Activated CD4-positive, alpha-beta T cell treated with anti-CD3 and anti-CD28 coated beads for 1 hour (primary cell): Measurements from ENCODE around the gene CRISPLD2.
"Not testable (repeated sequence)": the region's sequence is repeated elsewhere in the genome, so short reads cannot be mapped to it uniquely, and the experiment has no call there.

Experiments used
- DNase-seq: peaks from one replicate; pipeline ENCODE4 v3.0.0-alpha.2; 2020

Gene CRISPLD2

DNA sequence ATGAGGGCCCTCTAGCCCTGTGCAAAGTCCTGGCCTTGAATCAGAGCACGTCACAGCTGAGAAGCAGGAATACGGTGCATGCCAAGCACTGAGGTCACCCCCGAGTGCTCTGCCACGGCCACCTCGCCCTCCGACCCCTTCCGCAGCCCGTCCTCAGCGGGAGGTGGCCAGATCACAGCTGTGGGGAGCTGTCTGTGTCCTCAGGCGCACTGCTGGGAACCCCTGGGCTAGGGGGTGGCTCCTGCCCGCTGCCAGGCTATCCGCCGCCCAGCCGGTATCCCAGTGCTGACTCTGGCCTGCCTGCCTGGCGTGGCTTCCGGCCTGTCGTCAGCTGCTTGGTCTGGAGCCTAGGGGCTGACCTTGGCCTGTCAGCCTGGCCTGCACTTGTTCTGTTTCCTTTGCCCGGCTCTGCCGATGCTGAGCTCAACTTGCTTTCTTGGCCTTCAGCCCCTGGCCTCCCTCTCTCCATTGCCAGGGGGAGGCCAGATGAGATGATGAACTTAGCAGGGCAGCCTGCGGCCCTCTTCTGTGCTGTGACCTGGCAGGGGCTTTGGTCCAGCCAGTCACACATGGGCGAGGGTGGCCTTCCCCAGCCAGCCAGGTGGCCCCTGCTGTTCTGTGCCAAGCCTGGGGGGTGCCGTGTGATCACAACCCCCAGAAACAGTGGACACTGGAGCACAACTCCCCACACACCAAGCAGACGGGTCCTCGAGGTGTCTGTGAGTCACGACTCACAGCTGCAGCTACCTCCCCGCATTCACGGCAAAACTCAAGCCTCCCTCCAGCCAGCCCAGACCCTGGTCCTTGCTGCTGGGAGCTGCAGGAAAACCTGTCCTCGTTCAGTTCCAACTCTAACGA, 114.2 kb downstream of the CRISPLD2 start:
- DNase-seq, result no peak

DNA sequence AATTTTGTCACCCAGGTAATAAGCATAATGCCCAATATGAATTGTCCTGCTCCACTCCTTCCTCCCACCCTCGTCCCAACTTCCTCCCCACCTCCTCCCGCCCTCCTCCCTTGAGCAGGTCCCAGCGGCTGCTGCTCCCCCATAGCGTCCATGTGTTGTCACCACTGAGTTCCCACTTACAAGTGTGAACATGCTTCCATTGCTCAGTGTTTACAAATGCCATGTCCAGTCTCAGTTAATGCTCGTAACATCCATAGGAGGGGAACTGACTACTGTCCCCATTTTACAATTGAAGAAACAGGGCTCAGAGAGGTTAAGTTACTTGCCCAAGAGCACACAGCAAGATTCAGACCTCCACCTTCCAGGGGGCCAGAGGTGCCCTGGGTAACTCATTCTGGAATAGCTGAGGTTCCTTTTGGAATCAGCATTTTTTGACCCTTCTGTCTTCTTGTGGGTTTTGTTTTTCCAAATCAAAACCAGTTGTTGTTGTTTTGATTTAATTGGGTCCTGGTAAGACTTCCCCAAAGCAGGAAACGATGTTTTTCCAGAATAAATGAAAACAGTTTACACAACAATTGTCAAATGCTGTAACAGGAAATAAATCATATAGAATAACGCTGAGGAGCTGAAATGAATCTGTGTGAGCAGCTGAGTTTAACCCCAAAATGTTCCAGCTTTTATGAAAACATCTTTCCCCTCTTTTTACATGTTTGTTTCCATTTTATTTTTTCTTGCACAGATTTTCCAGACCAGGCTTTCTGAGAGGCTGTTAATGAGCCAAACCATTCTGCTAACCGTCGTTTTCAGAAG, 117.6 kb downstream of the CRISPLD2 start:
- DNase-seq, result no peak

- not testable (repeated sequence) for DNase-seq
Observed at GRCh38 chr16:84938616-84939015, 118.8 kb downstream of the CRISPLD2 start.

DNA sequence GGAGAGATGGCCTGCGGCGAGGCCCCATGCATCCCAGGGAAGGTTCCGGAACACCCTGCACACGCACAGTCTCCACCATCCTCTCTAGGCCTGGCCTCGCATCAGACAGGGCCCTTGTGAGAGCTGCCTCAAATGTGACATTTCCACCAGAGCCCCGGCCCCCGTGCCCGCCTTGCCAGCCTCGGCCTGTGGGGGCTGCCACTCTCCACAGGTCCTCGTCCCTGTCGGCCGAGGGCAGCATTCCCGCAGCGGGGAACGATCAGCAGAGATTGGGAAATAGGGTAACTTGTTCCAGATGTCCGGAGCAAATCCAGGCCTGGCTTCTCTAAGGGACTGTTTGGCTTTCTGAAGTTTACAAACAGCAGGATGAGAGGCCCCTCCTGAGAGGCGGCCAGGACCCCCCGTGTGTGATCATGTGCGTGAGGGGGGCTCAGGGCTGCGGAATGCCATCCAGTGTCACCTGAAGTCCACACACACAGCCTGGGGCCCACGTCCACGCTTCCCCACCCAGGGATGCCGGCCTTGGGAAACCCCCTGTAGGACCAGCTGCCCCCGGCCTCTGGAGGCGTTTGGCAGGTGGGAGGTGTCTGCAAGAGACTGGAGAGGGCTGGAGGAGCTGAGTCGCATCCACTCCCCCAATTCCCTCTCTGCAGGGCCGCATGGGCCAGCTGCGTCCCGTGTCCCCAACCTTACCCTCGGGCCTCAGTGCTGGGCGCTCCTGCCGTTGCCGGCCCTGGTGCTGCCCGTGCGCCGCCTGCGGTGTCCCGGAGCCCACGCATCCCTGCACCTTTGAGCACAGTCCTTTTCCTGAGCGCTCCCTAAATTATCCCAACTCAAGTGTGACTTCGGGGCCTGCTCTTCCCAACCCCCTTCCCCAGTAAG, 121.1 kb downstream of the CRISPLD2 start:
- DNase-seq, result no peak

DNA sequence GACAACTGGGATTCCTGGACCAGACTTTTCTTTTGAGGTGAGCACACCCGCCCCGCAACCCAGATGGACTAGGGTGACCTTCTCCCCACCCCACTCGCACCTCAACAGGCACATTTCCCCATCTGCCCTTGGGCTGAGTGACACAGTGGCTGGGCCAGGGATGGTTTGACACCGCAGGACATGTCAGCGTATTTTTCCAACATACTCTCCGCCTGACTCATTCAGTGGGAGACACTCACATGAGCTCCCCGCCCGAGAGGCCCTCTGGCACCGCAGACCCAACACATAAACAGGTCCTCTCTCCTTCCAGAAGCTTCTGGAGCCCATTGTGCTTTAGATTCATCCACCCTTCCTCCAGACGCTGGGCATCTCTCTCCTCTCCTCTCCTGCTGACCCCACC, 122.1 kb downstream of the CRISPLD2 start:
- DNase-seq, result no peak

GRCh38 chr16:84942786-84943185, 123.0 kb downstream of the CRISPLD2 start:
- no peak for DNase-seq

DNA sequence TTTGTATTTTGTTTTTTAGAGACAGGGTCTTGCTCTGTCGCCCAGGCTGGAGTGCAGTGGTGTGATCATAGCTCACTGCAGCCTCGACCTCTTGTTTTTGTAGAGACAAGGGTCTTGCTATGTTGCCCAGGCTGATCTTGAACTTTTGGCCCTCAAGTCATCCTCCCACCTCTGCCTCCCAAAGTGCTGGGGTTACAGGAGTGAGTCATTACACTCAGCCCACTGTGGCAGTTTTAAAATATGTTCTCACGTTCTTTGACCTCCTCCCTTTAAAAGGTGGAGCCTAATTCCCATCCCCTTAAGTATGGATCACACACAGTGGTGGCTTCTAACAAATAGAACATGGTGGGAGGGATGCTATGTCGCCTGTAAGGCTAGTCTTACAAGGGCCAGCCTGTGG, 123.8 kb downstream of the CRISPLD2 start:
- no peak for DNase-seq

GRCh38 chr16:84947022-84947421, 127.2 kb downstream of the CRISPLD2 start:
- DNase-seq, result no peak

DNA sequence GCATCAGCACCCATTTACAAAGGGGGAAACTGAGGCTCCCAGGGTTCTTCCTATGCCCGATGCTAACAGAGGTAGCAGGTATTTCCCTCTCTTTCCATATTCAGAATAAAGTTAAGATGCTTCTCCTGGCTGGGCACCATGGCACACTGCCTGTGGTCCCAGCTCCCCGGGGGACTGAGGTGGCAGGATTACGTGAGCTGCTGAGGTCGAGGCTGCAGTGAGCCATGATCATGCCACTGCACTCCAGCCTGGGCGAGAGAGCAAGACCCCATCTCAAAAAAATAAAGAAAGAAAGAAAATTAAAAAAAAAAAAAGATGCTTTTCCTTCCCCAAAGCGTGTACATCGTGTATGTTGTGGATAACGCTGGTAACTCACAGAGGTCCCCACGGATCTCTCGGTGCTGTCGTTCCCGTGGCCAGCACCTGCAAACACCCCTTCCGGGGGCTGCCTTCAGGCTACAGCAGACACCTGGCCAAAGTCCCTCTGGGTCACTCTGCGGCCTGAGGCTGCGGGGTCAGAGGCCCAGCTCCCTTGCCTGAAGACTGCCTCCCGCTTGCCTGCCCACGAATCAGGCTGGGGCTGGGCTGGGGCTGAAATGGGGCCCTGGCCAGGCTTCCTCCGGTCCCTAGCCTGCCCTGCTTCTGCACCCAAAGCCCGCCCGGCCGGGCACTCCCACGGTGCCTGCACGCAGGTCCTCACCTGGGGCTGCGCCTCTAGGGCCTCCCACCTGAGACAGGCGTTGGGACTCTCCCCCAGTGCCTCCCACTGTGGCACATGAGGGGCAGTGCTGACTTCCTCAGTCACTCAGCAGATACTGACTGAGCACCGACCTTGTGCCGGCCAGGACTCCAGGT, 128.4 kb downstream of the CRISPLD2 start:
- no peak for DNase-seq

DNA sequence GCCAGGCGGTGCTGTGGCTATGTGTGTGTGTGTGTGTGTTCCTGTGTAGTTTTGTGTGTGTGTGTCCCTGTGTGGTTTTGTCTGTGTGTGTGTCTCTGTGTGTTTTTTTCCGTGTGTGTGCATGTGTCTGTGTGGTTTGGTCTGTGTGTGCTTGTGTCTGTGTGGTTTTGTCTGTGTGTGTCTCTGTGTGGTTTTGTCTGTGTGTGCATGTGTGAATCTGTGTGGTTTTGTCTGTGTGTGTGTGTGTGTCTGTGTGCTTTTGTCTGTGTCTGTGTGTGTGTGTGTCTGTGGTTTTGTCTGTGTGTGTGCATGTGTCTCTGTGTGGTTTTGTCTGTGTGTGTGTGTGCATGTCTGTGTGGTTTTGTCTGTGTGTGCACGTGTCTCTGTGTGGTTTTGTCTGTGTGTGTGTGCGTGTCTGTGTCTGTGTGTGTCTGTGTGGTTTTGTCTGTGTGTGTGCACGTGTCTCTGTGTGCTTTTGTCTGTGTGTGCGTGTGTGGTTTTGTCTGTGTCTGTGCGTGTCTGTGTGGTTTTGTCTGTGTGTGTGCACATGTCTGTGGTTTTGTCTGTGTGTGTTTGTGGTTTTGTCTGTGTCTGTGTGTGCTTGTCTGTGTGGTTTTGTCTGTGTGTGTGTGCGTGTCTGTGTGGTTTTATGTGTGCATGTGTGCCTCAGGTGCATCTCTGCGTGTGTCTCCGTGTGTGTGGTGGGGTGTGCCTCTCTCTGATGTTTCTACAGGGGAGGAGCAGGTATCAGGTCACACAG, 129.2 kb downstream of the CRISPLD2 start:
- DNase-seq, result no peak

DNA sequence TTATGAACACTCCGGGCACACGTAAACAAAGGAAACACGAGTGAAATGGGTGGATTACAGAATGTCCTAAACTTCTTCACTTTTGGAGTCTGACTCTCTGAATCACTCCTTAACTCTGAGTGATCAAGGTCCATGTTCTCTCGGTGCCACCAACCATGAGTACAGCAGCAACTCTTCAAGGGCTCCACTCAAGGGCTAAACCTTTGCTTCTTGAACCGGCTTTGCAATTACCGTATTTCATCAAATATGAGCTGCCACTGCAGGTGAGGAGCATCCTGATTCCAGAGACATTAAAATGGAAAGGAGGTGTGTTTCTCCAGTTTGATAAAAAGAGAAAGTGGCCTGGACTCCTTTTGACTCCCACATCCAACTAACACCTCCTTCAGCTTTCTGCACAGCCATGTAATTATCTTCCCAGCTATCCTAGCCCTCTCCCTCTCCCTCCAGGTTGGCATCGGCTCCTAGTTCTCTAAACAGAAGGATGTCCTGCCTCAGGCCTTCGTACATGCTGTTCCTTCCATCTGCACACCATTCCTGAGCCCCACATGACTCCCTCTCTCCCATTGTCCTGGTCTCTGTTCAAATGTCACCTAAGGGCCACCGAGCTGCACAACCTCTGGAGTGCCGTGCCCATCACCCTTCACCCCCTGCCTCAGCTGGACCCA, 130.1 kb downstream of the CRISPLD2 start:
- DNase-seq, result no peak

DNA sequence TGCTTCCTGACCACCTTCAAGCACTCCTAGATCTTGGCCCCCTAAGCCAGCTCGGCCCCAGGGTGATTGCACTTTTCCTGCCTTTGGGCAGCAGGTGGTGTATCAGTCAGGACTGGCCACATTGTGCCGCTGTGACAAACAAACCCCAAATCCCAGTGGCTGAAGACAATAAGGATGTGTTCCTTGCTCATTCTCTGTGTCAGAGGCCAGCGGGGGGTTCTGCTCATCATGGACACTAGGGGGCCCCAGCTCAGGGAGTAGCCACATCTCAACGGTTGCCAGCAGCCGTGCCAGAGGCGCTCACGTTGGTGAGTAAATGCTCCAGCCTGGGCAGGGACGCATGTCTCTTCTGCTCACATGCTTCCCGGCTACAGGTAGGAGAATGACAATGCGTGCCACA, 131.1 kb downstream of the CRISPLD2 start:
- no peak for DNase-seq

GRCh38 chr16:84952335-84953189, 132.8 kb downstream of the CRISPLD2 start:
- peak; percentile 44 for DNase-seq

DNA sequence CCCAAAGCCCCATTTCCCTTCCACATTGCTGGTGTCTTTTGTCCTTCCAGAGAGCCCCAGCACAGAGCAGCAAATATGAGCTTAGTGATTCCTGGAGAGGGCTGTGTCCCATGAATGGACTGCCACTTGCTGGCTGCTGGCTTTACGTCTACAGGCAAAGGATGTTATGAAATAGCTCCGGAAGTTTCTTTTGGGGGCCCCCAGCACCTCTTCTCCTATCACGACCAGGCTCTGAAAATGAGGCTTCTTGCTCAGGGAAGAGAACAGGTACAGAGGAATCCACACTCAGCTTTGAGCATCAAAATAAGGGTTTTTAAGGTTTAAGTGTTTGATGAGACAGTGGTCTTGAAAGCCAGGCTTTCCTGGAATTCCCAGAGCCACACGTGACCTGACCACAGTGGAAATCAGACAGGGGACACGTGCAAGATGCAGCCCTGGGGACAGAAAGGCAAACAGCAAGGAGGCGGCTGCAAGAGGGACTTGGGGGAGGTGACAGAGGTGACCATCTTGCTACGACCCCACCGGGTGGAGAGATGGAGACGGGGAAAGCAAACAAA, 133.5 kb downstream of the CRISPLD2 start:
- DNase-seq, result no peak

DNA sequence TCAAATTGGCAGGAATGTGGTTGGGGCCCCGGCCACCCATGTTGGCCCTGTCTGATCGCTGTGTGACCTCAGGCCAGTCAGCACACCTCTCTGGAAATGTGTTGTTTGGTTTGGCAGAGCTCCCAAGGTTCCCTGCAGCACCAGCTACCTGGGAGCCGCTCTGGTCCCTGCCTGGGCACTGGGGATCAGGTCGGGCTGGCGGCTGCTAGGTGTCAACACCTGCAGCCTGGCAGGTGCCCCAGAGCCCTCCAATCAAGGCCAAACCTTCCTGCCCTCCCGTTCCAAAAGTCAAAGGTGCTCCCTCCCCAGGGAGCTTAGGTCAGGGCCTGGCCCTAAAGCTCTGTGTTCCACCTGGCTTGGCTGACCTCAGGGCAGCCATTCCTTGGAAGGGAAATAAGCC, 135.6 kb downstream of the CRISPLD2 start:
- no peak for DNase-seq

DNA sequence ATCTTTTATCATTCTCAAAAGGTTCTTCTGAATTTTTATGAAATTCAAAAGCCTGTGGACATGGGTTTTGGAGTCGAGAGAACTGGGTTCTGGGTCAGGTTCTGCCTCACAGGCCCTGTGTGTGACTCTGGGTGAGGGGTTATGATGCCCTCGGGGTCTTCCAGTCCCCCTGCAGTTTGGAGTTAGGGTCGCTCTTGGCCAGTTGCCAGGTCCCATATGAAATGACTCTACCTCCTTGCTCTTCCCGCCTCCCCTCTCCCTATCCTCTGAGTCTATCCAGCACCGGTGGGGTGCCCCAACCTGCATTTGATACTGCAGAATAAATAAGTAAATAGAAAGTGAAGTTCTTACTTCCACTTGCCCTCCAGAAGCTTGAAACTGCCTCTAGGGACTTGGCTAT, 137.4 kb downstream of the CRISPLD2 start:
- no peak for DNase-seq

GRCh38 chr16:84957792-84958191, 138.0 kb downstream of the CRISPLD2 start:
- no peak for DNase-seq
